Lower lobe of right lung (tissue), 2 donors: ENCODE measurements around the gene STN1. TPM values are rescaled to one million over a fixed set of nuclear protein-coding genes. Genes with fewer than 3 reads are reported as not detected.

Experiments used
- ATAC-seq, 2 donors: fragments of 200-7000 bp; cut with Tn5 transposase; one replicate each; pipeline ENCODE4 v1.9.1; 2020 to 2022; ENCODE audit warnings: mild to moderate bottlenecking in 2 of 2, moderate library complexity in 2 of 2
- DNase-seq: peaks from one replicate; pipeline ENCODE4 v3.0.0-alpha.2; 2020
- H3K27ac ChIP-seq: fragments of 200-600 bp; one replicate; pipeline ENCODE4 v1.8.0; 2022
- H3K27me3 ChIP-seq: fragments of 200-600 bp; one replicate; pipeline ENCODE4 v1.8.0; 2022; ENCODE audit warnings: low read depth
- H3K36me3 ChIP-seq: fragments of 200-600 bp; one replicate; pipeline ENCODE4 v1.8.0; 2022; ENCODE audit warnings: mild to moderate bottlenecking
- H3K4me1 ChIP-seq: fragments of 200-600 bp; one replicate; pipeline ENCODE4 v1.8.0; 2022
- H3K4me3 ChIP-seq: fragments of 200-600 bp; one replicate; pipeline ENCODE4 v1.8.0; 2022; ENCODE audit warnings: mild to moderate bottlenecking
- H3K9me3 ChIP-seq: fragments of 200-600 bp; one replicate; pipeline ENCODE4 v1.8.0; 2022
- intact Hi-C: fragments of 100-400 bp; cut with DNase I; formaldehyde crosslinking; loops from one replicate; pipeline ENCODE4 v1.11.0; 2022
- total RNA-seq: library from RNA; stranded (reverse); fragmentation: NEBNext Ultra II Directional; extraction: Animal tissue kit (Norgen Biotek cat#: 25700); gene quantifications from one replicate; pipeline ENCODE4 v1.2.1, GENCODE V29; 2021
- TF ChIP-seq, protein P1 (sequence below): fragments of 200-600 bp; IDR thresholded peaks from one replicate; pipeline ENCODE4 v1.8.0; 2022; ENCODE audit warnings: antibody characterized with exemption, mild to moderate bottlenecking
- donor health status: DM: no; HTN: yes; CAD: no; lungs with severe emphysema.

Gene STN1
- total RNA-seq, 1 donor from 2014 or later = 37.0 TPM

DNA sequence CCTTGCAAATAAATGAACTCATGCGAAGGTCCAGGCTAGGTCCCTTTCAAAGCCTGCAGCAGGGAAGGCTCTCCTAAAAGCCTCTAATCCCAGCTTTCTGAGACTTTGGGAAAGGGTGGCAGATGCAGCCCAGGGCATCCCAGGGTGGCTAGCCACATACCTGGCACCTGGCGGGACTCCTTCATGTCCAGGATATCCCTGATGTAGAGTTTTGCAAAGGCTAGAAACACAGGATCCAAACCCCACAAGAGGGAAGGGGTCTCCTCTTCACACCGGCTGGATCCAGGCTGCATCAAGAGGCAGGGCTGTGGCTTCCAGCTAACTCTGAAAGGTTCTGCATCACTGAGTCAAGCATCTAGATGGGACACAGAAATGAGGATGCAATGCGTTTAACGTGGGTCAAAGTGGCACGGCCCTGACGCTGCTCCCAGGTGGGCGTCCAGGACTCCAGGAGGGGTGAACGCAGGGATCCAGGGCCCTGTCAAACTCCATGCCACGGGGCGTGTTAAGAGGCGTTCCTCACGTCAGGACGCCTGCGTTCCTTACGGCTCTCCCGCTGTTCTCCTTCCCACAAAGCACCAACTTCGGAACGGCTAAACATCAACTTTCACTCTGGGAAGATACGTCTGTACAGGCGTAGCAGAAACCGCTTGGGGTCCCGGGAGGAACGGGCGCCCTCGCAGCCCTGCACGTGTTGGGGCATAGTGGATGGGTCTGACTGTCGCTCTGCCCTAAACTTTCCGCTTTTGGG is 507 bp downstream of the STN1 start:
- Histone ChIP-seq H3K36me3 (no peaks in the 10 kb centered on the region), H3K4me3 (peak overlapping the region; percentile 71), H3K4me1 (peaks cover 51% of the 10 kb centered on the region), H3K27ac (peak overlapping the region; percentile 97), H3K27me3 (no peaks in the 10 kb centered on the region), H3K9me3 (peaks cover 6% of the 10 kb centered on the region)
- ATAC-seq = peak; percentile 62 to 63
- DNase-seq = peak; percentile 73
- TF ChIP-seq, protein P1, sequence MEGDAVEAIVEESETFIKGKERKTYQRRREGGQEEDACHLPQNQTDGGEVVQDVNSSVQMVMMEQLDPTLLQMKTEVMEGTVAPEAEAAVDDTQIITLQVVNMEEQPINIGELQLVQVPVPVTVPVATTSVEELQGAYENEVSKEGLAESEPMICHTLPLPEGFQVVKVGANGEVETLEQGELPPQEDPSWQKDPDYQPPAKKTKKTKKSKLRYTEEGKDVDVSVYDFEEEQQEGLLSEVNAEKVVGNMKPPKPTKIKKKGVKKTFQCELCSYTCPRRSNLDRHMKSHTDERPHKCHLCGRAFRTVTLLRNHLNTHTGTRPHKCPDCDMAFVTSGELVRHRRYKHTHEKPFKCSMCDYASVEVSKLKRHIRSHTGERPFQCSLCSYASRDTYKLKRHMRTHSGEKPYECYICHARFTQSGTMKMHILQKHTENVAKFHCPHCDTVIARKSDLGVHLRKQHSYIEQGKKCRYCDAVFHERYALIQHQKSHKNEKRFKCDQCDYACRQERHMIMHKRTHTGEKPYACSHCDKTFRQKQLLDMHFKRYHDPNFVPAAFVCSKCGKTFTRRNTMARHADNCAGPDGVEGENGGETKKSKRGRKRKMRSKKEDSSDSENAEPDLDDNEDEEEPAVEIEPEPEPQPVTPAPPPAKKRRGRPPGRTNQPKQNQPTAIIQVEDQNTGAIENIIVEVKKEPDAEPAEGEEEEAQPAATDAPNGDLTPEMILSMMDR = no peak
- intact Hi-C loops = no loop called here

DNA sequence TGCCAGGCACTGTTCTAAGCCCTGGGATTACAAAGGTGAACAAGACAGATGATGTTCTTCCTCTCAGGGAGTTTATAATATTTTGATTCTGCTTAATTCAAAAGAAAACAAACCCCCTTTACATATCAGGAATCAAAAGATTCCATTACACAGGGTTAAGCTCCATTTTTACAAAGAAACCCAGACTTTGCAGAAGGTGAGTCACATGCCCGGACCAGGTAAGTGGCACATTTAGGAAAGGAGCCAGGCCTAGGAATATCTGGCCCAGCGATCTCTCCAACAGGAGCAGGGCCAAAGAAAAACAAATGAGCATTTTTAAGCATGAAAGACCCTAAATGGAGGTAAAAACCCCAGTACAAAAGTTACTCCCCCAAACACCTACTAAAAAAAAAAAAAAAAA is 1.1 kb downstream of the STN1 start:
- H3K4me1 ChIP-seq = peaks cover 51% of the 10 kb centered on the region
- H3K9me3 ChIP-seq = peaks cover 6% of the 10 kb centered on the region
- peak overlapping the region; percentile 71 for H3K4me3 ChIP-seq
- ATAC-seq = peak in 1 of 2 donors; percentile 49
- H3K27me3 ChIP-seq = no peaks in the 10 kb centered on the region
- DNase-seq = no peak
- H3K36me3 ChIP-seq = no peaks in the 10 kb centered on the region
- TF ChIP-seq, protein P1 = no peak
- peak overlapping the region; percentile 97 for H3K27ac ChIP-seq
- intact Hi-C loops = no loop called here

DNA sequence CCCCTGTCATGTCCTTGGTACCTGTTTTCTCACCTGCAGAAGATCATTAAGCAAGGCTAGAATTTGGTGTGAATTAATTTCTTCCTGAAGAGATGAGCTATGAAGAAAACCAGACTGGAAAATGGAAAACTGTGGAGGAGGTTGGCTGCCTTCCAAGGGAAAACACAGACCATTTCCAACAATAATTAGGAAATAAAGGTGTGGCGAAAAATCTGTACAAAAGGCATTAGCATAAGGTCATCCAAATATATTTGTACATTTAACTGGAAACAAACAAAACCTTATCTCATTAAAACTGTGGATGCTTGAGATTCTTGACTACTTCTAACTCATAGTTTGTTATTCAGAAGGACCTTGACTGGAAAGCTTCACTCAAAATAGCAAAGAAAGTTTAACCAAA is 1.7 kb downstream of the STN1 start:
- Histone ChIP-seq H3K9me3 (peaks cover 6% of the 10 kb centered on the region), H3K36me3 (no peaks in the 10 kb centered on the region), H3K27me3 (no peaks in the 10 kb centered on the region), H3K4me3 (peak overlapping the region; percentile 71), H3K4me1 (peaks cover 57% of the 10 kb centered on the region), H3K27ac (peak overlapping the region; percentile 97)
- DNase-seq = no peak
- TF ChIP-seq, protein P1 = no peak
- peak in 1 of 2 donors; percentile 4 for ATAC-seq
- intact Hi-C loops = no loop called here

DNA sequence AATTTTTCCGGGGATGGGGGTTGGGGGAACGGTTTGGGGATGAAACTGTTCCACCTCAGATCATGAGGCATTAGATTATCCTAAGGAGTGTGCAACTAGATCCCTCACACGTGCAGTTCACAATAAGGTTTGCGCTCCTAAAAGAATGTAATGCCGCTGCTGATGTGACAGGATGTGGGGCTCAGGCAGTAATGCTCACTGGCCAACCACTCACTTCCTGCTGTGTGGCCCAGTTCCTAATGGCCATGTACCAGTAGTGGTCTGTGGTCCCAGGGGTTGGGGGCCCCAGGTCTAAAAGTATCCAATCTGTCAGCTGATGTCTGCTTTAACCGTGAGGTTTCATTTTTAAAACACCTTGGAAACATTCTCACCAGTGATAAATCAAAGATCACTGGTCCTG is 2.2 kb downstream of the STN1 start:
- TF ChIP-seq, protein P1 = no peak
- Histone ChIP-seq H3K27me3 (no peaks in the 10 kb centered on the region), H3K4me3 (peak overlapping the region; percentile 71), H3K36me3 (no peaks in the 10 kb centered on the region), H3K4me1 (peaks cover 62% of the 10 kb centered on the region), H3K27ac (peak overlapping the region; percentile 97), H3K9me3 (peaks cover 6% of the 10 kb centered on the region)
- intact Hi-C loops = no loop called here
- no peak for DNase-seq
- no peak for ATAC-seq

DNA sequence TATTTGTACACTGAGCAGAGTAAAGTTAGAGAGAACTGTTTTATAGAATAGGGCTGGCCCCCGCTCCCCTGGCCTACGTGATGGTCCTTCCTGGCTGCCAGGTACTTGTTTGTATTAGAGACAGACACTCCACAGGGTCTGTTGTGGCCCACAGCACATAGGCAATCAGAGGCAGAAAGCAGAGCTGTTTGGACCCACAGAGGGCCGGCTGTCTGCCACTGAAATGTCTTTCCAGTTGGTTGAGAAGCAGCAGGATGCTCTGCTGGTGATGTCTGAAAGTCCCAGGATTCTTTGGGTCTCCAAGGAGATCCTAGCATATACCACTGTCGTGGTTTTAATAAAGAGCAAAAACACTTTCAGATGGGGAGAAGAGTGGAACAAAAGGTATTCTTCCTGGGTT is 5.2 kb downstream of the STN1 start:
- no peaks in the 10 kb centered on the region for H3K36me3 ChIP-seq
- DNase-seq (no peak), ATAC-seq (no peak)
- H3K9me3 ChIP-seq = peaks cover 6% of the 10 kb centered on the region
- TF ChIP-seq, protein P1 = no peak
- peak overlapping the region; percentile 59 for H3K27ac ChIP-seq
- no peak overlapping the region for H3K4me3 ChIP-seq
- intact Hi-C loops = no loop called here
- H3K27me3 ChIP-seq = no peaks in the 10 kb centered on the region
- H3K4me1 ChIP-seq = peaks cover 82% of the 10 kb centered on the region
